ENCODE data around the gene PRKN.
"Not testable (repeated sequence)": the region's sequence is repeated elsewhere in the genome, so short reads cannot be mapped to it uniquely, and the experiment has no call there.

Gene PRKN

DNA sequence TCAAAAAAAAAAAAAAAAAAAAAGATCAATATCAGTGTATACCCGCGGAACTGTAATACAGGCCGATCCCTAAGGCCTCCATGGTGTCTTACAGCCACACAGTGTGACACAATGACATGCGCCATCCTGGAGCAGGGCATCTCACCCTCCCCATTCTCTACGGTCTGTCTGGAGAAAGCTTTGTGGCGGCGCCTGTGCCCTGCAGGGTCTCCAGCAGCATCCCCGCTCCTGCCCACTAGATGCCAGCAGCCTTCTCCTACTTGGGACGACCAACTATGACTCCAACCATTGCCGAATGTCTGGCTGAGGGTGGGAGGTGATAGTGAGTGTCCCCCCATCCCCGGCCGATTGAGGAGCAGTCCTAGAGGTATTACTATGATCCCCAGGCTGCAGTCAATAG is 894.9 kb downstream of the PRKN start:
- no peak for TF ChIP-seq CTCF (IDR thresholded peaks at IDR 0.05; ENCODE audit: borderline replicate concordance, control extremely low read depth, extremely low read depth, insufficient read depth, missing control alignments)
- DNase-seq (ENCODE audit: low spot score), result no peak
- in situ Hi-C loops (cut with MboI; ENCODE audit: low sequenced_read_pairs, unreplicated experiment), result no loop called here

GRCh38 chr6:161830866-161831616 is 896.5 kb downstream of the PRKN start:
- in situ Hi-C loops (cut with MboI; ENCODE audit: low sequenced_read_pairs, unreplicated experiment), result no loop called here
- TF ChIP-seq CTCF (IDR thresholded peaks at IDR 0.05; ENCODE audit: borderline replicate concordance, control extremely low read depth, extremely low read depth, insufficient read depth, missing control alignments), result no peak
- DNase-seq (ENCODE audit: low spot score), result no peak

DNA sequence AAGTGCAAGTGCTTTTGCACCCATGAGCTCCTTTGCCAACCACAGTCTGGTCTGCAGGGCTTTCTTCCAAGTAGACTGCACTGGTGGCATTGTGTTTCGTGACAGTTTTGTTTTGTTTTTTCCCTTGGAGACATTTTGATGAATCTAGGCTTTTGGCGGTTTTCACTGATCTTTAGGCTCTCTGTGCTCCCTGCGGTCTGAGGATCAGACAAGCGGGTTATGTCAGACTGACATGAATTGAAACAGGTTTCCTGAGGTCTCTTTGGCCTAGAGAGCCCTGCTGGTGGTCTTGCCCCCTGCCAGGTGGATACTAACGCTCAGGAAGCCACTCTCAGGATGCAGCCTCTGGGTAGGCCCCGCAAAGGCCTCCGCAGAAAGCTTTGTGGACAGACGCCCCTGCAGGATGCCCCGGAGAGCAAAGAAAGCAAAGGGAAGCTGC is 898.3 kb downstream of the PRKN start:
- DNase-seq (ENCODE audit: low spot score), result no peak
- TF ChIP-seq CTCF (IDR thresholded peaks at IDR 0.05; ENCODE audit: borderline replicate concordance, control extremely low read depth, extremely low read depth, insufficient read depth, missing control alignments), result no peak
- in situ Hi-C loops (cut with MboI; ENCODE audit: low sequenced_read_pairs, unreplicated experiment), result no loop called here

- no peak for TF ChIP-seq CTCF (IDR thresholded peaks at IDR 0.05; ENCODE audit: borderline replicate concordance, control extremely low read depth, extremely low read depth, insufficient read depth, missing control alignments)
- no peak for DNase-seq (ENCODE audit: low spot score)
- in situ Hi-C loops (cut with MboI; ENCODE audit: low sequenced_read_pairs, unreplicated experiment), result no loop called here
Measured at GRCh38 chr6:161828355-161828754, 899.2 kb downstream of the PRKN start.

DNA sequence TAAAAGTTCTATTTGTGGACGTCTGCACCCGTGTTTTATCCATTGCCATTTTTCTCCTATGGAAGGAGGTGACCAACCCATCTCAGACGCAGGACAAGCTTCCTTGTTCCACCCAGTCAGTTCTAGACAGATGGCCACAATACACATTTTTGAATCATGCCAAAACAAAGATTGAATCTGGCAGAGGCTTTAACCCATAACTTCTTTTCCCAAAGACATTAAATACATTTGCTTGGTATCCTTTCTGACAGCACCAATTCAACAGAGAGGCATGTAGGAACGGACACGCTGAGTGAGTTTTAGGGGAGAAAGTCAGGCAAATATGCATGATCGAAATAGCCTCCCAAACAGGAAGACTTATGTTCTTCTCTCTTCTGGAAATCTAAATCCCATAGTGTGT is 901.1 kb downstream of the PRKN start:
- no peak for DNase-seq (ENCODE audit: low spot score)
- in situ Hi-C loops (cut with MboI; ENCODE audit: low sequenced_read_pairs, unreplicated experiment), result no loop called here
- TF ChIP-seq CTCF (IDR thresholded peaks at IDR 0.05; ENCODE audit: borderline replicate concordance, control extremely low read depth, extremely low read depth, insufficient read depth, missing control alignments), result no peak

- DNase-seq (ENCODE audit: low spot score); in situ Hi-C loops (cut with MboI; ENCODE audit: low sequenced_read_pairs, unreplicated experiment): not testable (repeated sequence)
Measured at GRCh38 chr6:161822204-161822603, 905.4 kb downstream of the PRKN start.

DNA sequence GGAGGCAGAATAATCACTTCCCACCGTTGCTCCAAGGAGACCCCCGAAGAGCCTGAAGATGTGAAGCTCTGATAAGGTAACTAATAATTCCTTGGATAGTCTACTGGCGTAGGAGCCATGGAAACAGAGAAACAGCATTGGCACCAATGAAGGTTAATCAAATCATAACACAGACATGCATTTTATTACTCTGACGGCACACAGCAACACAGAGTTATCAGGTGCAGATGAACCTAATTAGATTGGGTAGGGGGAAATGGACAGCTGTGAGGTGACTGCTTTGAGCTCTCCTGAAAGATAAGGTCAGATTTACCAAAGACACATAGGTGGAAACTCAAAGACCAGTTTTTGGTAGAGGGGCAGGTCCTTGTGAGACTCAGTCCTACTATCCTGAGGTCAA is 909.7 kb downstream of the PRKN start:
- TF ChIP-seq CTCF (IDR thresholded peaks at IDR 0.05; ENCODE audit: borderline replicate concordance, control extremely low read depth, extremely low read depth, insufficient read depth, missing control alignments), result no peak
- in situ Hi-C loops (cut with MboI; ENCODE audit: low sequenced_read_pairs, unreplicated experiment), result no loop called here
- DNase-seq (ENCODE audit: low spot score), result no peak

All from GM13976 (cell line).